ENCODE results near the gene CLSTN2.

Gene CLSTN2

DNA sequence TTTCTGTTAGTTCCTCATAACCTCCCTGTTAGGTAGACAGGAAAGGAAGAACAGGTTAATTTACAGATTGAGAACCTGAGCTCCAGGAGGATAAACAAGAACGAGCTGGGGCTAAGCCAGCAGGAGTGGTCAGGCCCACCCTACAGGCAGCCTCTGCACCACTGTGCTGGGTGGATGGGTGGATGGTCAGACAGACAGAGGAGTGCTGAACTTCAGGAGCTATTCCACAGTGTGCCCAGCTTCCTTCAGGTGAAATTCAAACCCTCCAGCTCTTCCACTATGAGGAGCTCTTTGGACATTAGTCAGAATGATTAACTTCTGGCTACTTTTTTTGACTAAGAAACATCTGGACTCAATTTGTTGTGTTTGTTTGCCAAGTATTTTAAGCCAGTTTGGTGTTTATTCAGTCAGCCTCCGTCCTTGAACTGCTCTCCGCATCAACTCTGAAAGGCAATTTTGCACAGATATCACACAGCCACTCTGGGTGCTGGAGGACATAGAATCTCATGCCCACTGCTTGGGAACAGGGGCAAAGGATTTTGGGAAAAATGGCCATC, 361.9 kb downstream of the CLSTN2 start:
- no peak for DNase-seq

DNA sequence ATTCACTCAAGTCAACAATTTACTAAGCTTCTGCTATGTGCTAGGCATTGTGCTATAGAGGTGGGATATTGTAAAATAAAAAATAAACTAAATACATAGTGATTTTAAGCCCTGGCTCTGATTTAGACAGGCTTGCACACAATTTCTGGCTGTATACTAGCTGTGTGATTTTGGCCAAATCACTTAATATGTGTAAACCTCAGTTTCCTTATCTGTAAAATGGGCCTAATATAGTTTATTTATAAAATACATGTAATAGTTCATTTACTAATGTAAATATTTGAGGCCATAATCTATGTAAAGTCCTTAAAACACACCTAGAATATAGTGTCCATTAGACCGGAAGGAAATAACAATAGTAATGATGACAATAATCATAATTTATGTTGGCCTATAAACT, 363.1 kb downstream of the CLSTN2 start:
- no peak for DNase-seq

DNA sequence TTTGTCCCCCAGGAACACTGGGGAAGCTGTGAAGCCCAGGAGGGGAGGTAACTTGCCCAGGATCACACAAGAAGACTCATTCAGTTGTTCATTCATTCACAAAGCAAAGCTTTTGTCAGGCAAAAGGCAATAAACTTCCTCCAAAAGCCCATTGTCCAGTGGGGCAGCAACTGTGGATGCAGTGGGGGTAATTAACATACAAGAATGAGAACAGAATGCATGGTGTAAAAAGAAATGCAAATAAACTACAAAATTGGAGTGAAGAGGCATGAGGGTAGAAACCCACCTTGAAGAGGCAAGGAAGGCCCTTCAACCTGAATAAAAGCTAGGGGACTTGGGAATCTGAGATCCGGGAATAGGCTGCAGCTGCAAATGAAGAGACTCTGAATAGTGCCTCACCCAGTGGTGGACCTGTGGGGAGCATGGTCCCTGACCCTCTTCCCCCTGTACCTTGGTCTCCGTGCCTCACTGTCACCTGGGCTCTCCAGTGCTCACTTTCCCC, 363.6 kb downstream of the CLSTN2 start:
- DNase-seq, result no peak

DNA sequence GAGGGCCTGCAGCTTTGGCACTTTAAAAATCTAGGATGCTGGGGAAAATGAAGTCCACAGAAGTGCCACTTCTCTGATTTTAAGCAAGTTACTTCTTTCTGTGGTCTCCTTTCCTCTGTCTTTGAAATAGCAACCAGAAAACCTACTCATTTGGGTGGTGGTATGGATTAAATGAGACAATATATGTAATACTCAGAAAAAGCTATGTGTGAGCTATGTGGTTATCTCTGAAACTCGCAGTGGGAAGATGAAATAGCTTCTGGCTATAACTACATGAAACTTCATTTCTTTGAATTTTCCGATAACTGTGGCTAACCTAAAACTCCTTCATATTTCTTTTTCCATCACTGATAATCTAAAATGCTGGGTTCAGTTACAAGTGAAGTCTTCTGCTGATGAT, 368.9 kb downstream of the CLSTN2 start:
- no peak for DNase-seq

DNA sequence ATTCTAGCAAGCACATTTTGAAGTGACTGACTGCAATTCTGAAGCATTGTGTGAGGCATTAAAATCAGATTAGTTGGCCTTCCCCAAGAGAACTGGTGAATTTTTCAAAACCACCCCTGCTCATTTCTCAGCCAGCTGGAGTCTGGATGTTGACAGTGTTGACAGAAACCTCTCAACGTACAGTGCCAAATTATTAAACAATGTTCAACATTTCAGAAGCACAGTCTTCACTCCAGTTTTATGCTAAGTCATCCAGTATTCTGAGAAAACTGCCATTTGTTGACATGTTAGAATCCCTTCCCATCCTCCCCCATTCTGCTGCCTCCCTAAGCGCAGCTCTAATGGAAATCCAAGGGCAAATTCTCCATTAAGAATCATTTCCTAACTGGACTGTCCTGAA, 373.6 kb downstream of the CLSTN2 start:
- DNase-seq, result no peak

GRCh38 chr3:140311428-140311827, 376.4 kb downstream of the CLSTN2 start:
- no peak for DNase-seq

DNA sequence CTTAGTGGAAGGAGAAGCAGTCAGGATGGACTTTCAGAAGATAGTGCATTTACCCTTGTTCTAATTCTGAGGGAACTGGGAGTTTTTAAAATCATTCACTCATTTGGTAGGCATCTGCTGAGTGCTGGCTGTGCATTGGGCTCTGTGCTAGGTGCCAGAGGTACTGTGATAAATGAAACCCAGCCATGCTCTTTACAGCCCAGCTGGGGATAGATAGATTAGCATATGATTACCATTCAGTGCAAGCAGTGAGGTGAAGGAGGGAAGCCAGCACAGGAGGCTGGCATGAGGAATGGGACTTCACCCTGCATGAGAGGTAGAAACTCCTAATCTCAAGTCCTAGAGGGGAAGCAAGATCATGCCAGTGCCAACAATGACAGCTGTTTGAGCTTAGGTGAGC, 381.0 kb downstream of the CLSTN2 start:
- no peak for DNase-seq

DNA sequence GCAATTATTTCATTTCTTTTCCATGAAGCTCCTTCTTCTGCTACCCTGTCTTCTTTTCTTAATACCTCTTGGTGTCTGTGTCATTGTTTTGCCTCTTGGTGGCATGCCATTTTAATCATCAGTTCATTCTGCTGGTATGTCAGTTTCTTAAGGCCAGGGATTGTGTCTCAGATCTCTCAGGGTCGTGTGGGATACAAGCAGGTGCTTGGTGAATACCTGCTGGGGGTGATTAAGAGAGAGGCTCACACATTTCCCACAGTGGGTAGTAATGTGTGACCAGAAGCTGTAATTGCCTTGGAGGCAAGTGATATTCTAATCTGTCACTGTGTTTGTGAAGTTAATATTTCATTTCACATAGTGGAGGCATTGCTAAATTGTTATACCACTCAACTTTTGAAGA, 381.5 kb downstream of the CLSTN2 start:
- DNase-seq, result no peak

DNA sequence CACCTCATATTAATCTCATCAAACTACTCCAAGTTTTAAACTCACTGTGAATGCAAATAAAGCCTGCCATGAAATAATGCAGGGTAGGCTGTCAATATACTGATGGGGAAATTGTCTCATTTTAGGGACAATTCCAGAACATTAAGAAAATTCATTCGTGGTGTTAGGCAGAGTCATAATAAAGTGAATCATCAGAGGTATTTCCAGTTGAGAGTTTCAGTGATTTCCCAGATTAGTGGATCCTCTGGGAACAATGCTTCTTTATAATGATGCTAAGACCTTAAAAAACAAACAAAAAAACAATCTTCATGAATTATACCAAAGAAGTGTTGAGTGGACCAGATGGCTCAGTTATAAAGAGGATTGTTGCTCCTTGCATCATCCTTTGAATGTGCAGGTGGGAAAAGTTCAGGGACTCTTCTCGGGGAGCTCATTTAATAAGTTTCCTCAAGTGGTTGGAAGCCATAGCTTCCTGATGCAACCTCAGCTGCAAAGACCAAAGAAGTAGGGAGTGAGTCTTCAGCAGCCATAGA, 381.9 kb downstream of the CLSTN2 start:
- DNase-seq, result no peak

DNA sequence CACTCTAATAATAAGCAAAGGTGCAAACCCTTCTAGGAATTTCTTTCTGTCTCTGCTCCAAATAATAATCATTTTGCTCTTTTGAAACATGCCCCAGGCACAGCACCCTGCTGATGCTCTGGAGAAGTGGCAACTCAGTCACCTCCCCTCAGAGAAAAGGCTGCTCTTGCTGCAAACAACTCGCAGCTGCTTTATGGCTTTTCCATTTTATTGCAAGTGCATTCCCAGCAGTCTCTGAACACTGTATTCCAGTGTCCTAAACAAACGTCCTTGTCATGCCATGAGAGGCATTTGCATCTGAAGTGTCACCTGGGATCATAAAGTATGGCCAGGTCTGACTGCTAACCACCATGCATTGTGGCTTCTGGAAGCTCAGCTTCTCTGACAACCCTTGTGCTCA, 384.8 kb downstream of the CLSTN2 start:
- DNase-seq, result no peak

DNA sequence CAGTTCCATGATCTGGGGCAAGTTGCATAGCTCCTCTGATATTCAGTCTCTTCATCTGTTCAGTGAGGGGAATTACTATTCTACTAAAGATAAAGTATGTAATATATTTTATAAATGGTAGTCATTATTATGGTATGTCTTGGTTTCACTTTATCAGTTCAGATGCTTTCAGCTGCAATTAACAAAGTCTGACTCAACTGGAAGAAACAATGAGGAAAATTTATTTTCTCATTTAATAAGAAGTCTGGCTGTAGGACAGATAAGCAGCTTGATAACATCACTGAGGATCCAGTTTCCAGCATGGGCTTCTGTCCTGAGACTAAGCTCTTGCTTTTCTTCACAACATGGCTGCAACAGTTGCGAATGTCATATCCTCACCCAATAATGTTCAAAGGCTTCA, 388.6 kb downstream of the CLSTN2 start:
- DNase-seq, result no peak

DNA sequence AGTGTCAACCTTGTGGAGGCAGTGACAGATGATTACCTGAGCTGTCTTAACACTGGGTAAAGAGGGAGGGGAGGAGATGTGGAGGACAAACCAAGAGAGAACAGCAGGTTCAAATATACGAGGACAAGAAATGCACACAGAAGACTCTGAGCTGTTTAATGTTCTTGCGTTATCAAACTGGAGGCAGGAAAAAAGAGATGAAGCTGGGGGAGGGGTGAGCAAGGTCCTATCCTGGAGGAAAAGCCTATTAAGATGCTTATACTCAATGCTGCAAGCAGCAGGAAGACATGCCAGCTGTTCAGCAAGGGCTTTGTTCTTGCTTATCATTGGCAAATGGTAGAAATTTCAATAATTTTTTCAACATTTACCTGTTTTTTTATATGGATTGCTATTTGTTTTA, 397.1 kb downstream of the CLSTN2 start:
- DNase-seq, result no peak

DNA sequence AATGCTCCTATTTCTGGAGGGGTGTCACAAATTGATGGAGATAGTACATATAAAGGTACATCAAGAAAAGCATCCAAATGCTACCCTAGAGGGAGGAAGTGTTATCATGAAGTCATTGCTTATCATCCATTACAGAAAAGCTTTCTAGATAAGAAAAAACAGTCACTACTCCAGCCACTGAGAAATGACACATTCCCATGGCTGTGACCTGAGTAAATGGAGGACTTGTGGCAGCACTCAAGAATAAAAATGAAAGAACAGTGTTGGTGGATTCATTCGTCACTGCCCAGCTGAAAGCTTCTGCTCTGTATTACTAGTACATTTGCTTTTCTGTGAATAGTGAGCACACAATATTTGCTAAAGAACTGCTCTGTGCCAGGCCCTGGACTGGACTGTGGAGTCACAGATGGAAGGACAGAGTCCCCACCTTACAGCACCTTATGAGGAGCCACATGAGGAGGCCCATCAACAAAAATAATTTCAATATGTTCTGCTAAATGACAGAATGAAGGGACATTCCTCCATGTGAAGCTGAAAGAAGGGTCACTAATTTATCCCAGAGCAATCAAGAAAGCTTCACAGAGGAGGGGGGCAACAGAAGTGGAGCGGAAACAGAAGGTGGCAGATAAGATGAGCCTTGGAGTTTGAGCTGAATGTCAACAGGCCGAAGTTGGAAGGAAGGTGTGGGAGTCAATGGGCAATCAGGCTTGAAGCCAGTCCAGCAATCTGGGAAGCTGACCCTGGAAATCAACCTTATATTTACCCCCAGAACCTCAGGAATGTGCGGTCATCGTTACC, 399.3 kb downstream of the CLSTN2 start:
- no peak for DNase-seq

DNA sequence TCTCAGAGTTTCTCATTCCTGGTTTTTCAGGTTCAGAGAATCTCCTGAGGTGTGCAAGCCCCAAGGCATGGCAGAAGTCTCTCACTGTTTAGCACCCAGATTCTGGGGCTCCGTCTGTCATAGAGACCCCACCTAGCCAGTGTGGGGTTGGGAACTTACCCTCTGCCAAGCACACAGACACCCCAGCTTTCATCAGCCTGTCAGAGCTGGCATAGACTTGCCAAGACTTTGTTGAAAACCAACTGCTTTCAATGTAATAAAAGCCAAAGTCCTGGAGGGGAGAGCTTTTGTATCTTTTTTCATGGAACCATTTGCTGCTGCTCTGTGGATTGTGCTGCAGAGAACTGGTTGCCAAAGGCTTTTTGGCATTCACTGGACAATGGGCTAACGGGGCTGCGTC, 401.5 kb downstream of the CLSTN2 start:
- no peak for DNase-seq

DNA sequence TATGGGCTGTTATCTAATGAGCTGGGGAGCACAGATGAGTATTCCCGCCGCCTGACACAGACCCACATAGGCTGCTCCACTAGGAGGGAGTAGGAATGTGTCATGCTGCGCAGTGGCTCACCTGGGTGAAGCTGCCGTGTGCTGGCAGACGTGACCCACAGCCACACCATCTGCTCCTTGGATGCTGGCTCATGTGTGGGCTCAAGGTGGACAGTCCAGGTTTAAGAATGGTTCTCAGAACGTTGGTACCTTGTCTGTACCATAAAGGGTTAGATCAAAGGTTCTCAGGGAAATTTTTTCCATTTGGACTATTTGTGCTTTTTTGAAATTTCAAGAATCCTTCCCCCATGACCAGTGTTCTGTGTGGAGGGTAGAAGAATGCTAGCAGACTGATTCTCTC, 403.9 kb downstream of the CLSTN2 start:
- no peak for DNase-seq

DNA sequence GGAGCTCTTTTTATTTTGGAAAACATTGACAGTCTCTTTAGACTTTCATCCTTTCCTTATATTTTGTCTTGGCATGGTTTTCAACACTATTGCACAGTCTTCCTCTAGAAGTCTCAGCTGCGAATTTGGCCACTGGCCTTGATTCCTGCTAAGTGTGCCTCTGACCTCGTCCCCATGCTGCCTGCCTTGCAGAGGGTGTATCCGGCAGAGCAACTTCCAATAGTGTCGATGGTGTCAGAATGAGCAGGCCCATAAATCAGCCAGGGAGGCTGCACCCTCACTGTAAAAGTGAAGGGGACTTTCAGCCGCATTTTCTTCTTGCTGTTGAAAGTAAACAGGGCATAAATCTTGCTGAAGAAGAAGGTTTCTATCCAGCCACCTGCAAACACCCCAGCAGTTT, 406.2 kb downstream of the CLSTN2 start:
- no peak for DNase-seq

- DNase-seq, result no peak
Measured at GRCh38 chr3:140341817-140342403, 406.9 kb downstream of the CLSTN2 start.

GRCh38 chr3:140342668-140343067, 407.7 kb downstream of the CLSTN2 start:
- no peak for DNase-seq

DNA sequence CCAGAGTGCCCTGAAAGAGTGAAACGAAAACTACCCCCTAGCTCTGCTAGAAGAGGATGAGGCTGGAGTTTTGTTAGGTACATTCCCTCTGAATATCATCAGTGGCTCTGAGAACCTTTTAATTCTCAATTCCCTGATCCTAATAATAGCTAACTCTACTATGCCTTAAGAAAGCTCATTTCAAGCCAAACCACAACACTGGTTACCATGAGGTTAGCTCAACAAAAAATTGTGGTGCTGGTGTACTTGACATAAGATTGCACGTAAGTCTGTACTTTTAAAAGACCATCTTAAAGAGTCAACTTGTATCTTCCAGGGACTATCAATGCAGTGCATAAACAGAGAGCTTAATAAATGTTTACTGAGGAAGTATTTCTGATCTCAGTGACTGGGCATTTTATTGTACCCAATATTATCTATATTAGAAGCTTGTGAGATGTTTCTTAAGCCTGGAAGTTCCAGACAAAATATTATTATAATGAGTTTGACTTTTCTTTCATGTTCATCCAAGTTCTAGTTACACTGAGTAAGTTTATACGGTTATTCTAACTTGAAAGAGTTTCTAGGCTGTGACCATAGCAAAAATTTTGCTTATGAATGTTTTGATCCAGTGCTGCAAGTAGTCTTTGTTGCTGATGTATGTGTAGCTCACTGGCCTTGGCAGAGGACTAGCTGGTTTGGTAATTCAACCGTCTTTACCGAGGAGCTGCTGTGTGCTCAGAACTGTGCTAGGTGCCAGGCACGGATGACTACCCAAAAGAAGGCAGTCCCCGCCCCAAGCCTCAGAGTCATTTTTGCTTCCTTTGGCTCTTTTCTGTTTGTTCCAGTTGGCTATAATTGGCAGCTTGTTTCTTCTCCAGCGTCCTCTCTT, 408.5 kb downstream of the CLSTN2 start:
- no peak for DNase-seq

DNA sequence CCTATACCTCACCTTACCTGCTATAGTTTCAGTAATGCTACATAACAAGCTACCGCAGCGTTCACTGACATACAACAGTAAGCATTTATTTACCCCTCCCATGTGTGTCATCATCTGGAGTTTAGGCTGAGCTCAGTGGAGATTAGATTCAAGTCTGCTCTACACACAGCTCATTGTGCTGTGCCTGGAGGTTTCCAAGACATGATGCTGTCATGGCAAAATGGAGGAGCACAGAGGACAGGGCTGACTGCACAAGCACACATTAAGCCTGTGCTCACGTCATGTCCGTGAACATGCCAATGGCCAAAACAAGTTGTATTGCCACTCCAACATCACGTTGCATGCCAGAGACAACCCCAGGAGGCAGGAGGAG, 409.1 kb downstream of the CLSTN2 start:
- no peak for DNase-seq

DNA sequence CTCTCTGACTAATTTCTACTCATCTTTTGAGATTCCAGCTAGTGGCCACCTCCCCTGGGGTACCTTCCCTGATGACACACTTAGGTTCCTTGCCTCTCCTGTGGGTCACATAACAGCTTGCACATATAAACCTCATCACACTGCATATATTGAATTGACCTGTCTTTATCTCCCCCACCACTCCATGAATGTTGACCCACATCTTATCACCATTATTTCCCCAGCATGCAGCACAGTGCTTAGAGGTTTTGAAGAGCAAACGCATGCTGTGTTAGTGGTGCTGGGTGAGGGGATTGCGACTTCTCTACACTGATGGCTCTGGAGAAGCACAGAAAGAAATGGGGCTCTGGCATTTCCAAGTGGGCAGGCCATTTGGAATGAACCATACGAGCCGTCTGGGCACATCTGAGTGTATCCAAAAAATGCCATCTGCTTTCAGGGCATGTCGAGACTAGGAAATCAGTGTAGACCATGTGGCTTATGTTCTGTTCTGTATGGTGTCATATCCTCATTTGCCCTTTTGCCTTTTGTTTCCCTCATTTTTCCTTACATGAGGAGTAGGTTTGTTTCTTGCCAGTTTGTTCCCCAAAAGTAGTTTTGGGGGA, 409.7 kb downstream of the CLSTN2 start:
- no peak for DNase-seq

GRCh38 chr3:140347151-140347550, 412.2 kb downstream of the CLSTN2 start:
- DNase-seq, result no peak

- DNase-seq, result no peak
Measured at GRCh38 chr3:140349938-140350337, 415.0 kb downstream of the CLSTN2 start.
